Fibroblast of skin of right quadriceps (primary cell): ENCODE results near the gene OR52E5.

ENCODE experiments used
- DNase-seq: peaks from one replicate; pipeline ENCODE4 v3.0.0-alpha.2; 2013

OR52E5 gene

DNA sequence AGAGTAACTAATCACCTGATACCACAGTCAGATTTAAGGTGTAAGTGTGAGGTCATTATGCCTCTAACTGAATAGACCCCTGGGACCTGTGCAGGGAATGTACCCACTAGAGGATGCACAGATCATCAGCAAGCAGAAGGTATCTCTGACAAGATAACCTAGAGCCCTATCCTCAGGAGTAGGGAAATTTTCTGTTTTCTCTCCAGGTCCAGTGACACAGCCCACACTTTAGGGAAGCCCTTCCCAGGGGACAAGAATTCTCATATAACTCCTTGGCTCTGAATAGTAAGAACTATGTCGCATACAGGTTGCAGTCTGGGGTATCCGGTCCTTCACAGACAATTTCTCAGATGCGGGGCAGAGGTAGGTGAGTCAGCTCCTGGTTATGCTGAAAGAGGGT lies at the start of gene OR52E5:
OR52E5 (plus strand) TSS at position 301 of the 400 bp plus-strand sequence. CDS start 7,569 bp downstream, outside the sequence.
- no peak for DNase-seq

GRCh38 chr11:5846701-5847100 lies 46.3 kb upstream of the OR52E5 start:
- no peak for DNase-seq

- DNase-seq = no peak
Measured at GRCh38 chr11:5847711-5848110, 45.3 kb upstream of the OR52E5 start.

- no peak for DNase-seq
Measured at GRCh38 chr11:5851002-5851401, 42.0 kb upstream of the OR52E5 start.

DNA sequence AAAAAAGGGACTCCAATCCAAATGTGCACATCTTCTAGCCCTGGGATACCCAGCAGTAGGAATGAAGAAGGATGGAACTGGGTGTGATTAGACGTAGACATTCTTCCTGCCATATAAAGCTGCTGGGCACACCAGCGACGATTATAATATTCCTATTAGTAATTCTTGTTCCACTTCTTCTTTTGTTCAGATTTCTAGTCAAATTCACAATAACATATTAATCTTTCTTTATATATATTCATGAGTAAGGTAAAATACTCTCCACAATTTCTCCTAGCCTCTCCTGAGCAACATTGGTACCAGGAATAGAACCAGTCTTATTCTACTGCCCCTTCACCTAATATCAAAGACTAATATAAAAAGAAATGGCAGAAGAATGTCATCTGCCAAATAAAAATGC lies 35.4 kb upstream of the OR52E5 start, which contains the start of gene OR52E8:
OR52E8 (minus strand) TSS at position 101 of the 400 bp plus-strand sequence; CDS start at position 101, 0 bp downstream.
- DNase-seq = no peak

GRCh38 chr11:5865826-5866225 lies 27.2 kb upstream of the OR52E5 start:
- DNase-seq = no peak

GRCh38 chr11:5878564-5878963 lies 14.4 kb upstream of the OR52E5 start:
- DNase-seq = no peak

DNA sequence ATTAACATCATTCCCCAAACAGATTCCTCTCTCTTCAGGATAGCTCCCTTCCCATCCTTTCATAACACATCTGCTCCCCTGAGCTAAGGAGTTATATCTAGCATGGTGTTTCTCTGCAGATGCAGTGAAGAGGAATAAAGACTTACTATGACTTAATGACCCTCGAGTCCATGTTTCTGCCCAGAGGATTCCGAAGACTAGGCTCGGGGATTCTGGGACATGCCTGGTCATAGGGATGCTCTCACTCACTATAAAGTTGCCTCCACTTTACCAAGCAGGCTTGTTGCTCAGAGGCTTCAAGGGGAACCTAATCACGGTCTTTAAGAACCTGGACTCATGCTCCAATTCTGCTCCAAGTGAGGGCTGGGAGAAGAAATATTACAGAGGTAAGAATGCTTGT lies 12.7 kb upstream of the OR52E5 start, which contains the start of gene OR52E4:
OR52E4 (plus strand) TSS at position 301 of the 400 bp plus-strand sequence. CDS start 3,664 bp downstream, outside the sequence.
- DNase-seq = no peak

GRCh38 chr11:5881756-5882155 lies 11.3 kb upstream of the OR52E5 start:
- DNase-seq = no peak

GRCh38 chr11:5887172-5887571 lies 5.8 kb upstream of the OR52E5 start:
- DNase-seq = no peak

DNA sequence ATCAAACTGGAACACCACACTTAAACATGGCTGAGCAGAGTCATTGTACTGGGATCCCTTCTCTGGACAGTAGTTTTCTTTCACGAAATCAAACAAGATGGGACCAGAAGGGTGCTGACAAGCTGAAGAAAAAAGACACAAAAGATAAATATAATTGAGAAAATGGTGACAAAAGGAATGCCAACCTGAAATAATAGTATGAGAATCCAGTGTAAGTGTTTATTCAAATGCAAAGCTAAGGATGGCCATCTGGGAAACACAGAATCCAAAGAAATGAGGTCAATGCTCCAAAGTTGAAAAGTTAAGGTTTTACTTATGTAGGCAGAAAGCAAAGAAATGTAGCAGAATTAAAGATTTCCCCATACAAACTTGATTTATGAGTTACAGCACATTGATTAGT lies 5.3 kb upstream of the OR52E5 start:
- no peak for DNase-seq

DNA sequence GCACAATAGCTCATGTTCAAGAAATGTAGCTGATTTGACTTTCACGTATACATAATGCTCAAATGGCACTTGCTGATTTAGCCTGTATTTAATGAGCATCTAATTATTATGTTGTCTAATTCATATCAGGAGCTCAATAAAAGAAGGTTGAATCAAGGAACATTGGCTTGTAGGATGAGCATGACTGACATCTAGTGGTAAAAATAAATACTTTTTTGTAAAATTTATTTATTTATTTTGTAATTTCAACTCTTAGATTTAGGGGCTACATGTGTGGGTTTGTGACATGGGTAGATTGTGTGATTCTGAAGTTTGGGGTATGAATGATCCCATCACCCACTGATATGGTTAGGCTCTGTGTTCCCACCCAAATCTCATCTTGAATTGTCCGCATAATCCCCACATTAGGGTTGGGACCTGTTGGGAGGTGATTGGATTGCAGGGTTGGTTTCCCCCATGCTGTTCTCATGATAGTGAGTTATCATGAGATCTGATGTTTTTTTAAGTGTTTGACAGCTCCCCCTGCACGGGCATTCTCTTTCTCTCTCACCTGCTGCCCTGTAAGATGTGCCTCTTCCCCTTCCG lies 1.7 kb upstream of the OR52E5 start:
- peak; percentile 5 for DNase-seq

DNA sequence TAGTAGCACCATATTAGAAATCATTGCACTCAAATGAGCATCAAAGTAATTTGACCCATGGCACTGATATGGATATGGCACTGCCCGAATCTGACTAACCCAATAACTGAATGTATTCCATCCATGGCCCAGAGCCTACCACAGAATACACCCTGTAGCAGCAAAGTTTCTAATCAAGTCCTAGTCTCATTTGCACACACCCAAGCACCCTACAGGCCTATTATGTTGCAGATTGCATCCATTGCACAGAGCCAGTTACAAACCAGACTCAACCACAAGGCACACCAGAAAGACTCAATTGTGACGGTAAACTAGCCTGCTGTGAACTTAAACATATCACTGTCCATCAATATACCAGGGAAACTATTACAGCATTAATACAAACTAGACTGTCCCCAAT lies 6.5 kb downstream of the OR52E5 start:
- no peak for DNase-seq

GRCh38 chr11:5910540-5910939 lies 17.5 kb downstream of the OR52E5 start:
- DNase-seq = no peak

- no peak for DNase-seq
Measured at GRCh38 chr11:5922749-5923426, 29.9 kb downstream of the OR52E5 start.

DNA sequence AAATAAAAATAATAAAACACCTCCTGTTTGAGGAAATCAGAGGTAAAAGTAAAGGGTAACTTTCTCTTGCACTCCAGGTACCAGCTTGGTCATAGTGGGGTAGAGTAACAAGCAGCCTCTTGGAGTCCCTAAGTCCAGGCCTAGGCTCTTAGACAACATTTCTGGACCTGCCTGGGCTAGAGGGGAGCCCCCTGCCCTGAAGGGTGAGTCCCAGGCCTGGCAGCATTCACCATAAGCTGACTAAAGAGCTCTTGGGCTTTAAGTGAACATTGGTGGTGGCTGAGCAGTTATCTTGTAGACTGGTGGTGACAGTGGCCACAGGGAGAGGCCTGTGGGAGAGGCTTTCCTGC lies 30.4 kb downstream of the OR52E5 start:
- no peak for DNase-seq

GRCh38 chr11:5923794-5924193 lies 30.8 kb downstream of the OR52E5 start:
- DNase-seq = no peak

DNA sequence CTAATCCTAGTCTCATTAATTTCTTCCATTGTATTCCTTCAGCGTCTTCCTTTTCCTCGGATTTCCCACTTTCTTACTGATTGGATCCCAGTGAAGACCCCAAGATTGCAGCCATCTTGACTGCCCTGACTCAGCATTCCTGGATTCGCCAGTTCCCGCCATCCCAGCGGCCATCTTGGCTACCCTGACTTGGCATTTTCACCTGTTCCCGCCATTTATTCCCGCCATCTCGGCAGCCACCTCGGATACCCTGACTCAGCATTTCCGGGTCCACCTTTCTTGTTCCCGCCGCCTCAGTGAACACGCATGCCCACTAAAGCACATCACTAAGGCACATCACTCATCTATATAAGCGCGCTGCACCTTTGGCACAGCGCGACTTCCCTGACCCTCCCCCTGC lies 35.3 kb downstream of the OR52E5 start:
- DNase-seq = no peak

- DNase-seq = no peak
Measured at GRCh38 chr11:5928811-5929210, 35.8 kb downstream of the OR52E5 start.

- DNase-seq = no peak
Measured at GRCh38 chr11:5929571-5930368, 36.8 kb downstream of the OR52E5 start.

- DNase-seq = no peak
Measured at GRCh38 chr11:5930614-5931013, 37.6 kb downstream of the OR52E5 start.

DNA sequence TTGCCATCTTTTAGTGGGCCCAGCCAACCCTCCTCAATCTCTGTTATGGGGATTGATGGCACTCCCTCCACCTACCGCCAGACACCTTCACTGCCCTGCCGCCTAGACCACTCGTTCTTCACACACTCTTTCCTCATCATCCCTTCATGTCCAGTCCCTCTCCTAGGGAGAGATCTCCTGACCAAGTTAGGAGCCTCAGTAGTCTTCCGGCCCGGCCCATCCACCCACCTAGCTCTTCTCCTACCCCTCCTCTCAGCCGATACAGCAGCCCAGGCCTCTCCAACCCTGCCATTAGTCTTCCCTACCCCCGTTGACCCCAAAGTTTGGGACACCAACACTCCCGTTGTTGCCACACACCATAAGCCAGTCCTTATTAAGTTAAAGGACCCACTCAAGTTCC lies 38.1 kb downstream of the OR52E5 start:
- DNase-seq = no peak

DNA sequence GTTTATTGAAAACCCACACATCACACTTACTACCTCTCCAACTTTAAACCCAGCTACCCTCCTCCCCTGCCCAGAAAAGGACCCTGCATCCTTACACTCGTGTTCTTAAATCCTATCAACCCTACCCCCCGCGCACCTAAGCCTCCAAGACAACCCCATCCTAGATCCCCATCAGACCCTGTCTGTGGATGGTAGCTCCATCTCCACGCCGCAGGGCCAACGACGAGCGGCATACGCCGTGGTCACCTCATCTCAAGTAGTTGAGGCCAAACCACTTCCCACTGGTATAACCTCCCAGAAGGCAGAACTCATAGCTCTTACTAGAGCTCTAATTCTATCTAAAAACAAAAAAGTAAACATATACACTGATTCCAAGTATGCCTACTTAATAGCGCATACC lies 39.7 kb downstream of the OR52E5 start:
- no peak for DNase-seq

DNA sequence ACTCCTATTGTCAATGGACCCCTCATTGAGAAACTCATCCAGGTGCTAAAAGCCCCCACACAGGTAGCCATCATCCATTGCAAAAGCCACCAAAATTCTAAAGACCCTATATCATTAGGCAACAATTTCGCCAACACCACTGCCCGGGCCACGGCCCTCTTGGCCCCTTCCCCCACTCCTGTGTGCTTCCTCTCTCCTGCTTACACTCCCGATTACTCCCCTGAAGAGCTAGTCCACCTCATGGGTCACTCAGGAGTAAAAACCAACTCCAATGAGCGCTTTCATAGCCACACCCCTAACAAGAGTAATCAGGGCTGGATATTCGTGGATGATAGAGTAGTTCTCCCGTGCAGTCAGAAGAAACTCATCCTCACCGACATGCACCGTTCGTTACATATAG lies 40.1 kb downstream of the OR52E5 start:
- no peak for DNase-seq
